Chondrocyte (in vitro differentiated cells): ENCODE data around the gene OR51L1. TPM values are rescaled to one million over a fixed set of nuclear protein-coding genes. Genes with fewer than 3 reads are reported as not detected.

Experiments used
- DNase-seq: peaks from one replicate; pipeline ENCODE4 v3.0.0; 2021; ENCODE audit warnings: mixed read lengths, low spot score
- H3K27ac Mint-ChIP-seq: one replicate; pipeline ENCODE4 v1.8.0; 2021; ENCODE audit warnings: mild to moderate bottlenecking, moderate library complexity, mixed read lengths; ENCODE audit not compliant: unreplicated experiment
- H3K27me3 Mint-ChIP-seq: 2 replicates; pipeline ENCODE4 v1.8.0; 2021; ENCODE audit warnings: low read depth, mixed read lengths
- H3K36me3 Mint-ChIP-seq: 2 replicates; pipeline ENCODE4 v1.8.0; 2021; ENCODE audit warnings: low read depth, mixed read lengths
- H3K4me1 Mint-ChIP-seq: 2 replicates; pipeline ENCODE4 v1.8.0; 2021; ENCODE audit warnings: low read depth, mild to moderate bottlenecking, mixed read lengths
- H3K4me3 Mint-ChIP-seq: one replicate; pipeline ENCODE4 v1.8.0; 2021; ENCODE audit warnings: mild to moderate bottlenecking, moderate library complexity, mixed read lengths; ENCODE audit not compliant: unreplicated experiment
- H3K9me3 Mint-ChIP-seq: 2 replicates; pipeline ENCODE4 v1.8.0; 2021; ENCODE audit warnings: low read depth, mixed read lengths
- total RNA-seq: library from RNA; stranded (reverse); gene quantifications from 3 replicates; pipeline ENCODE4 v1.2.1, GENCODE V29; 2021
- TF ChIP-seq, protein P1 (sequence below): fragments of 200-600 bp; sonication (generic); IDR thresholded peaks from 2 replicates; pipeline ENCODE4 v1.5.0; 2021; ENCODE audit warnings: antibody characterized with exemption, mild to moderate bottlenecking, moderate library complexity

The OR51L1 gene
- total RNA-seq, 1 donor from 2014 or later: not detected

DNA sequence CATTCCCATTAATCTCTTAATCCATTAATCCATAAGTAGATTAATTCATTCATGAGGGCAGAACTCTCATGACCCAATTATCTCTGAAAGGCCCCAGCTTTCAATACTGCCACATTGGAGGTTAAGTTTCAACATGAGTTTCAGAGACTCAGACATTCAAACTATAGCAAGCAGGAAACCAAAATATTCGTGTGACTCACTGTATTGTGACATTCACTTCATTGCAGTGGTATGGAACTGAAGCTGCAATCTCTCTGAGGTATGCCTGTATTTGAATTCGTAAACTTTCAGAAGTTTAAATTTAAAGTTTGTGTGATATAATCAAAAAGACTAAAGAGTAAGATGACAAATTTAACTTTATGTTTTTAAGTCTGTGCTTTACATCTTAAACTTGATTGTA is 48.7 kb downstream of the OR51L1 start:
- TF ChIP-seq, protein P1, sequence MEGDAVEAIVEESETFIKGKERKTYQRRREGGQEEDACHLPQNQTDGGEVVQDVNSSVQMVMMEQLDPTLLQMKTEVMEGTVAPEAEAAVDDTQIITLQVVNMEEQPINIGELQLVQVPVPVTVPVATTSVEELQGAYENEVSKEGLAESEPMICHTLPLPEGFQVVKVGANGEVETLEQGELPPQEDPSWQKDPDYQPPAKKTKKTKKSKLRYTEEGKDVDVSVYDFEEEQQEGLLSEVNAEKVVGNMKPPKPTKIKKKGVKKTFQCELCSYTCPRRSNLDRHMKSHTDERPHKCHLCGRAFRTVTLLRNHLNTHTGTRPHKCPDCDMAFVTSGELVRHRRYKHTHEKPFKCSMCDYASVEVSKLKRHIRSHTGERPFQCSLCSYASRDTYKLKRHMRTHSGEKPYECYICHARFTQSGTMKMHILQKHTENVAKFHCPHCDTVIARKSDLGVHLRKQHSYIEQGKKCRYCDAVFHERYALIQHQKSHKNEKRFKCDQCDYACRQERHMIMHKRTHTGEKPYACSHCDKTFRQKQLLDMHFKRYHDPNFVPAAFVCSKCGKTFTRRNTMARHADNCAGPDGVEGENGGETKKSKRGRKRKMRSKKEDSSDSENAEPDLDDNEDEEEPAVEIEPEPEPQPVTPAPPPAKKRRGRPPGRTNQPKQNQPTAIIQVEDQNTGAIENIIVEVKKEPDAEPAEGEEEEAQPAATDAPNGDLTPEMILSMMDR: no peak
- H3K9me3 Mint-ChIP-seq: no peaks in the 10 kb centered on the region
- no peak for DNase-seq
- H3K4me1 Mint-ChIP-seq: no peaks in the 10 kb centered on the region
- H3K36me3 Mint-ChIP-seq: no peaks in the 10 kb centered on the region
- H3K27me3 Mint-ChIP-seq: peaks cover 4% of the 10 kb centered on the region
- H3K4me3 Mint-ChIP-seq: no peak overlapping the region
- no peak overlapping the region for H3K27ac Mint-ChIP-seq

DNA sequence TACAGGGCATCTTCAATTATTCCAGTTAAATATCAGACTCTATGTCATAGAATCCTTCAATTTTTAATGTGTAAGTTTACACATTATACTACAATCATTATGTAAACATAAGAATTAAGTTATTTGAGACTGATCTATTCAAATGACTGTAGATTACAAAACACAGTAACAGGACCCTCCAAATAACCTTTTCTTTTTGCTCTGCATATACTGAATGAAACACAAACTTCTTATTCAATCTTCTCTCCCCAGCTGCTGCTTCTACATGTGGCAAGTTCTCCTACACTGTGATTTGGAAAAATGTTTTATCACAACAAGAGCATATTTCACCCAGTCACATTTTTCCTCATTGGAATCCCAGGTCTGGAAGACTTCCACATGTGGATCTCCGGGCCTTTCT is 51.6 kb downstream of the OR51L1 start, which contains the start of gene OR52J3:
TSS of gene OR52J3 (plus strand) at position 301 of the 400 bp plus-strand sequence. CDS start at position 301, 0 bp downstream.
- H3K27ac Mint-ChIP-seq: no peak within 1 kb of the TSS
- H3K9me3 Mint-ChIP-seq: no peaks in the 10 kb centered on the region
- TF ChIP-seq, protein P1: no peak
- peaks cover 8% of the 10 kb centered on the region for H3K27me3 Mint-ChIP-seq
- no peaks in the 10 kb centered on the region for H3K4me1 Mint-ChIP-seq
- no peak for DNase-seq
- no peaks in the 10 kb centered on the region for H3K36me3 Mint-ChIP-seq
- H3K4me3 Mint-ChIP-seq: no peak within 1 kb of the TSS

DNA sequence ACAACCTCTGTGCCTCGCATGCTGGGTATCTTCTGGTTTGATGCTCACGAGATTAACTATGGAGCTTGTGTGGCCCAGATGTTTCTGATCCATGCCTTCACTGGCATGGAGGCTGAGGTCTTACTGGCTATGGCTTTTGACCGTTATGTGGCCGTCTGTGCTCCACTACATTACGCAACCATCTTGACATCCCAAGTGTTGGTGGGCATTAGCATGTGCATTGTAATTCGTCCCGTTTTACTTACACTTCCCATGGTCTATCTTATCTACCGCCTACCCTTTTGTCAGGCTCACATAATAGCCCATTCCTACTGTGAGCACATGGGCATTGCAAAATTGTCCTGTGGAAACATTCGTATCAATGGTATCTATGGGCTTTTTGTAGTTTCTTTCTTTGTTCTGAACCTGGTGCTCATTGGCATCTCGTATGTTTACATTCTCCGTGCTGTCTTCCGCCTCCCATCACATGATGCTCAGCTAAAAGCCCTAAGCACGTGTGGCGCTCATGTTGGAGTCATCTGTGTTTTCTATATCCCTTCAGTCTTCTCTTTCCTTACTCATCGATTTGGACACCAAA is 52.2 kb downstream of the OR51L1 start:
- Mint-ChIP-seq H3K4me3 (no peak overlapping the region), H3K4me1 (no peaks in the 10 kb centered on the region), H3K9me3 (no peaks in the 10 kb centered on the region), H3K27me3 (peaks cover 8% of the 10 kb centered on the region), H3K36me3 (no peaks in the 10 kb centered on the region), H3K27ac (no peak overlapping the region)
- DNase-seq: no peak
- TF ChIP-seq, protein P1: no peak

Other genes with a start within 250 kb of the OR51L1 start
- not detected in 3 replicates for gene OR51F1, start 224.9 kb upstream of the OR51L1 start, total RNA-seq
- not detected in 3 replicates for gene OR52R1, start 190.5 kb upstream of the OR51L1 start, total RNA-seq
- gene OR51F2, start 173.5 kb upstream of the OR51L1 start, total RNA-seq: not detected in 3 replicates
- not detected in 3 replicates for gene OR51S1, start 145.6 kb upstream of the OR51L1 start, total RNA-seq
- gene OR51T1, start 113.0 kb upstream of the OR51L1 start, total RNA-seq: not detected in 3 replicates
- gene OR51A7, start 91.1 kb upstream of the OR51L1 start, total RNA-seq: not detected in 3 replicates
- gene OR51G2, start 75.5 kb upstream of the OR51L1 start, total RNA-seq: not detected in 3 replicates
- not detected in 3 replicates for gene OR51G1, start 70.5 kb upstream of the OR51L1 start, total RNA-seq
- not detected in 3 replicates for gene OR51A4, start 47.2 kb upstream of the OR51L1 start, total RNA-seq
- gene OR51A2, start 39.1 kb upstream of the OR51L1 start, total RNA-seq: not detected in 3 replicates
- gene OR52J3, start 51.7 kb downstream of the OR51L1 start, total RNA-seq: not detected in 3 replicates
- not detected in 3 replicates for gene OR52E2, start 64.8 kb downstream of the OR51L1 start, total RNA-seq
- not detected in 3 replicates for gene OR52E1, start 74.7 kb downstream of the OR51L1 start, total RNA-seq
- not detected in 3 replicates for gene OR52A5, start 143.5 kb downstream of the OR51L1 start, total RNA-seq
- gene OR52A1, start 159.9 kb downstream of the OR51L1 start, total RNA-seq: not detected in 3 replicates
- gene OR51V1, start 205.8 kb downstream of the OR51L1 start, total RNA-seq: not detected in 3 replicates
- gene HBB, start 232.2 kb downstream of the OR51L1 start, total RNA-seq: not detected in 3 replicates
- not detected in 3 replicates for gene HBD, start 239.6 kb downstream of the OR51L1 start, total RNA-seq